HepG2 (cell line): ENCODE results near the gene PAFAH1B1. TPM values are rescaled to one million over a fixed set of nuclear protein-coding genes. Genes with fewer than 3 reads are reported as not detected.

Experiments
- ATAC-seq: fragments of 200-7000 bp; cut with Tn5 transposase; 3 replicates; pipeline ENCODE4 v1.9.1; 2020; ENCODE audit warnings: mild to moderate bottlenecking, moderate library complexity
- BruUV-seq: library from RNA; stranded (reverse); fragments of 400-500 nt; replicated peaks from 2 replicates; lab custom pipeline; 2021; lab: Mats Ljungman, UMichigan
- CTCF ChIA-PET: fragments of 300-600 bp; formaldehyde crosslinking; extraction: SDS; loops from one replicate; lab custom pipeline; 2021; ENCODE audit warnings: low total read pairs, inconsistent platforms, low intra/inter-chr PET ratio; lab: Yijun Ruan, JAX
- POLR2A ChIA-PET: fragments of 350-600 bp; sonication (Branson Sonifier 250); formaldehyde crosslinking; loops from one replicate; lab custom pipeline; 2020; ENCODE audit warnings: antibody characterized with exemption, inconsistent platforms; lab: Yijun Ruan, JAX
- DNase-seq: peaks from one replicate; pipeline ENCODE4 v3.0.0-alpha.2; 2015; ENCODE audit warnings: low spot score
- FAIRE-seq: peaks from 3 replicates; lab custom pipeline; 2011; peaks lifted over from hg19 to GRCh38; lab: Jason Lieb, UNC
- H2AFZ ChIP-seq: one replicate; pipeline ENCODE4 v1.6.1; 2011; ENCODE audit warnings: low read length, inconsistent platforms
- H3K27ac ChIP-seq: fragments of 300-600 bp; 3 replicates; pipeline ENCODE4 v1.8.0; 2011; ENCODE audit warnings: mixed run types, mild to moderate bottlenecking, mixed read lengths, low read length, inconsistent platforms; ENCODE audit not compliant: insufficient read depth; ENCODE audit errors: extremely low read length
- H3K27me3 ChIP-seq, 2 experiments: fragments of 200-600 bp in 1 of 2; 2 replicates in 1 of 2; 3 replicates in 1 of 2; pipeline versions ENCODE4 v1.6.0 to v1.8.0; 2011; ENCODE audit warnings: low read length in 2 of 2, mild to moderate bottlenecking in 2 of 2, moderate library complexity in 2 of 2, inconsistent platforms in 1 of 2; ENCODE audit not compliant: insufficient read depth in 2 of 2, control insufficient read depth in 1 of 2
- H3K36me3 ChIP-seq, 2 experiments: fragments of 200-600 bp in 1 of 2; replicated peaks in 1 of 2; 2 replicates in 1 of 2; 3 replicates in 1 of 2; pipeline versions ENCODE4 v1.5.1 to v1.8.0; 2011; ENCODE audit warnings: low read length in 2 of 2, inconsistent platforms in 1 of 2; ENCODE audit not compliant: insufficient read depth in 2 of 2, control insufficient read depth in 1 of 2
- H3K4me1 ChIP-seq: 2 replicates; pipeline ENCODE4 v1.5.1; 2012; ENCODE audit warnings: low read length, inconsistent platforms; ENCODE audit not compliant: insufficient read depth
- H3K4me2 ChIP-seq: 2 replicates; pipeline ENCODE4 v1.6.0; 2011; ENCODE audit warnings: low read depth, low read length, inconsistent platforms
- H3K4me3 ChIP-seq, 3 experiments: fragments of 200-600 bp in 1 of 3; sonication (generic), shearing (Covaris generic) in 1 of 3; replicated peaks in 1 of 3; 2 replicates each; pipeline ENCODE4 v1.5.1; 2011 to 2016; ENCODE audit warnings: low read length in 3 of 3, inconsistent platforms in 2 of 3, low read depth in 2 of 3, mild to moderate bottlenecking in 2 of 3, control low read depth in 1 of 3, mixed read lengths in 1 of 3; ENCODE audit not compliant: insufficient read depth in 1 of 3
- H3K79me2 ChIP-seq: one replicate; pipeline ENCODE4 v1.6.1; 2011; ENCODE audit warnings: low read length, inconsistent platforms; ENCODE audit not compliant: insufficient read depth
- H3K9ac ChIP-seq: 2 replicates; pipeline ENCODE4 v1.6.0; 2011; ENCODE audit warnings: mild to moderate bottlenecking, low read depth, low read length, inconsistent platforms; ENCODE audit not compliant: insufficient read depth
- H3K9me3 ChIP-seq: 2 replicates; pipeline ENCODE4 v1.5.1; 2012; ENCODE audit warnings: mild to moderate bottlenecking, low read length
- H4K20me1 ChIP-seq: 2 replicates; pipeline ENCODE4 v1.6.0; 2011; ENCODE audit warnings: inconsistent platforms, mild to moderate bottlenecking, low read length, moderate library complexity; ENCODE audit not compliant: insufficient read depth
- ARNT ChIP-seq: fragments of 450-650 bp; IDR thresholded peaks from 2 replicates; pipeline ENCODE4 v1.6.1; 2017
- ETS1 ChIP-seq: sonication (generic); formaldehyde crosslinking; IDR thresholded peaks from 2 replicates; pipeline ENCODE4 v1.4.0; 2020; ENCODE audit warnings: missing genetic modification reagents
- HNRNPH1 ChIP-seq: fragments of 200-400 bp; formaldehyde crosslinking; optimal IDR thresholded peaks from 2 replicates; pipeline ENCODE3; 2017; ENCODE audit warnings: mild to moderate bottlenecking, low read depth, low read length
- HNRNPLL ChIP-seq: fragments of 200-400 bp; formaldehyde crosslinking; IDR thresholded peaks from 2 replicates; pipeline ENCODE4 v1.6.1; 2017; ENCODE audit warnings: mild to moderate bottlenecking, low read depth, low read length; ENCODE audit not compliant: poor library complexity, severe bottlenecking
- PPARG ChIP-seq: conservative IDR thresholded peaks from 2 replicates; pipeline ENCODE4 v1.6.1; 2016; ENCODE audit warnings: missing biosample characterization, missing genetic modification reagents
- ZNF296 ChIP-seq: sonication (generic); formaldehyde crosslinking; conservative IDR thresholded peaks from 2 replicates; pipeline ENCODE4 v1.5.0; 2020; ENCODE audit warnings: mild to moderate bottlenecking, missing genetic modification reagents
- WGBS: methylation state at CpG from one replicate; pipeline ENCODE4 v1.1.6; 2017; ENCODE audit warnings: low lambda C conversion rate; 5-methylcytosine and 5-hydroxymethylcytosine counted together
- in situ Hi-C: cut with HindIII; loops from 2 replicates; pipeline ENCODE4 v1.10.0; 2017; ENCODE audit warnings: low pct_unique_long_range_greater_than_20kb; ENCODE audit not compliant: extremely low pct_ligation_motif_present
- intact Hi-C: fragments of 100-400 bp; cut with micrococcal nuclease; formaldehyde crosslinking; loops from one replicate; pipeline ENCODE4 v1.10.0; 2022; ENCODE audit not compliant: unreplicated experiment
- polyA plus RNA-seq, 8 experiments: library from polyadenylated mRNA; depleted of rRNA in 3 of 8; stranded (reverse) in 7 of 8; unstranded in 1 of 8; fragments of >200 nt; fragmentation: Illumina TruSeq in 4 of 8; extraction: Trizol in 4 of 8; gene quantifications; 2 replicates each; pipeline versions ENCODE4 v1.2.1 to v1.2.3, GENCODE V29; 2011 to 2016; ENCODE audit warnings: low read depth in 4 of 8, missing spikeins in 1 of 8, mixed read lengths in 1 of 8; ENCODE audit not compliant: insufficient read depth in 1 of 8
- total RNA-seq, 5 experiments: library from RNA; depleted of rRNA; stranded (reverse); fragments of >200 nt; fragmentation: Illumina TruSeq; extraction: Trizol; gene quantifications; 2 replicates each; pipeline ENCODE4 v1.2.3, GENCODE V29; 2016; ENCODE audit warnings: low read depth in 1 of 5

The PAFAH1B1 gene
- total and polyA plus RNA-seq, 2 of the 13 experiments (the other 11 are each of a cell fraction or from before 2014, with no cell fraction given), result 46.0 to 64.9 TPM

DNA sequence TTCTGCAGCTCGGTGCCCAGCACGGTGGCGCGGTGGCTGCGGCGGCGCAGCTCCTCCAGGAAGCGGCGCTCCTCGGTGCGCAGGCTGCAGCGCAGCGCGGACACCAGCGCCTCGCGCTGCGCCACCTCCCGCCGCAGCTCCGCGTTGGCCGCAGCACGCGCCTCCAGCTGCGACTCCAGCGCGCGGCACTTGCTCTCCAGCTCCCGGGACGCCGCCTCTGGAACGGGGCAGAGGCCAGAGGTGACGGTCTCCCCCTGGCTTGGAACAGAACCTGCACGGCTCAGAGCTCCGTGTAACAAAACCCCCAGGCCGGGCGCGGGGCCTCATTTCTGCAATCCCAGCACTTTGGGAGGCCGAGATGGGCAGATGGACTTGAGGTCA, 131.3 kb downstream of the PAFAH1B1 start (continued):
- TF ChIP-seq HNRNPH1, result no peak

GRCh38 chr17:2730764-2731353, 137.4 kb downstream of the PAFAH1B1 start:
- ATAC-seq, result peak; percentile 54
- 4% methylated on average over 5 of the region's 17 CpGs for WGBS
- Histone ChIP-seq H3K4me2 (peak overlapping the region; percentile 18; the same call in 1 of the 2 replicates), H3K4me1 (no peaks in the 10 kb centered on the region)
- TF ChIP-seq ETS1 (CRISPR knock-in tag) (no peak), PPARG (CRISPR knock-in tag) (no peak), ARNT (no peak), ZNF296 (no peak), HNRNPLL (peak; percentile 11)
- TF ChIP-seq, all 625 proteins: peak for 1
- Histone ChIP-seq H4K20me1 (no peaks in the 10 kb centered on the region), H3K27ac (no peak overlapping the region), H3K79me2 (no peaks in the 10 kb centered on the region), H3K9me3 (no peaks in the 10 kb centered on the region), H2AFZ (no peak overlapping the region), H3K27me3 (peaks cover 6 to 35% of the 10 kb centered on the region in 2 experiments; a peak in 3 of 5 replicates), H3K36me3 (no peaks in the 10 kb centered on the region), H3K4me3 (no peak overlapping the region), H3K9ac (no peak overlapping the region)
- POLR2A ChIA-PET, result no interaction called here
- CTCF ChIA-PET, result no interaction called here
- in situ Hi-C loops, result no loop called here
- no TSS peak for BruUV-seq
- FAIRE-seq, result no peak
- intact Hi-C loops, result no loop called here
- no peak for DNase-seq
